ENCODE measurements around the gene IL22.
A peak's percentile ranks its signal among the peaks of the same experiment; 100 is the strongest.

Gene IL22

DNA sequence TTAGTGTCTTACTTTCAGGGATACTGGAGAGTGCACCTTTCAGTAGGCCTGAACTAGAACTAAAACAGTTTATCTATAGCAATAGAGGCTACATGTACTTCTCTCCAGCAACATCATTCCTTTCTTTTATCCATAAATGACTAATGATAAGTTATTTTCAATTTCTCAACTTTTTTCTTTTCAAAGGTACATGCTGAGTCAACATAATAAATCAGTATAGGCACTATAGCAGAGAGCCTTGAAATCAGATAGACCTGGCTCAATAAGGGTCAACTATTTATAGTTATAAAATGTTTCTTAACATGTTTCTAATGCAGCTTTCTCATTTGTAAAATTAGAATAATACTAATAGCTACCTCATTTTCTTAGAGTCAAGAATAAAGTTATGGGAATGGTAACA is 5.6 kb downstream of the IL22 start:
- TF ChIP-seq GATA2 (IDR thresholded peaks at IDR 0.05; ENCODE audit: low read depth, low read length), result no peak
- no peak for TF ChIP-seq GATA3 (IDR thresholded peaks at IDR 0.05; ENCODE audit: low read depth, low read length)

DNA sequence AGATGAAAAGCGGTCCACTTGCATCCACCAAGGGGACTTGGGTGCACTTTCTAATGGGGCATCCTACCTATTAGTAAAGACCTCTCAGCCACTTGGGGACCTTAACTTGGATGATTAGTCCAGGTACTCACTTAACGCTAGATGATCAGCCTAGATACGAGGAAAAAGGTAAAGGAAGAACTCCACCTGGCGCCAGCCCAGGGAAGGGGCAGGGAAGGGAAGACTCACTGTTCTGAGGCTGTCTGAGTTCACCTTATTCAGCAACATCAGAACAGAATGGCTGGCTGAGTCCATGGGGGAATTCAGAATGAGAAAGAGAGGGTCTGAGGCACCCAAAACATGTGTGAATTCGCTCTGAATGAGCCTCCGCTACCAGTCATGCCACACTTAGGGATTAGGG is 7.1 kb downstream of the IL22 start:
- no peak for TF ChIP-seq GATA2 (IDR thresholded peaks at IDR 0.05; ENCODE audit: low read depth, low read length)
- no peak for TF ChIP-seq GATA3 (IDR thresholded peaks at IDR 0.05; ENCODE audit: low read depth, low read length)

DNA sequence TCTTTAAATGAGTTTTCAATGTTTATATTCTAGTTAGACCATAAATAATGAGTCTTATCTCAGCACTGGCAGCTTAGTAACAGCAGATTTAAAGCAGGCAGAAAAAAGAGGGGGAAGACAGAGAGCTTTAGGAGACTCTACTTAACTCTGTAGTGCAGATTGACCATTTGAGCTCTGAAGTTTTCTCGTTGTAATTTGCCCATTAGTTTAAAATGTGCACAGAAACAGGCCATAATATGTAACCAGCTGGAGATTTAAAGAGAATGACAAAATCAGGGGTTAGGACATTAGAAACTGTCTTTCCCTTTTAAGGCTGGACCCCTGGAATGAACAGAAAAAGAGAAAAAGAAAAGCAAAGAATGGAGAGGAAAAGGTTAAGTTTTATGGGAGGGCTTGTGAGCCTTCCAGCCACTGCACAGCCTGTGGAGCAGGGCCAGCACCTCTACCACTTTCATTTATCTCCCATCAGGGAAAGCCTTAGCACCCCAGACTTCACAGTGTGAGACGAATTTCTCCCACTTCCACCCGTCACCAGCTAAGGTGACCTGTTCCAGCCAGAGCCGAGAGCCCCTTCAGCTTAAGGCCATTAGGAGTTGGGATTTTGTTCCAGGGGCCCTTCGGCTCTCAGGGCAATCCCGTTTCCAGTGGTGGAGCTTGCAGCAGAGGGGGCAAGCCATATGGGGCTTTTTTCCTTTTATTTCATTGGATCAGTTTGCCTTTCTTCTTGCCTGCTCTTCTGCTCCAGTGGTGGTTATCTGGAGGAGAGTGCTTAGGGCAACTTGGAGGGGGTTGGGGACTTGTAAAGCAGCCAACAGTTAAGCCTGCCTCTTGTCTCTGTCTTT is 8.0 kb downstream of the IL22 start:
- TF ChIP-seq GATA2 (IDR thresholded peaks at IDR 0.05; ENCODE audit: low read depth, low read length) (peak; percentile 33; the same call in 1 of the 2 replicates), GATA3 (IDR thresholded peaks at IDR 0.05; ENCODE audit: low read depth, low read length) (no peak)

DNA sequence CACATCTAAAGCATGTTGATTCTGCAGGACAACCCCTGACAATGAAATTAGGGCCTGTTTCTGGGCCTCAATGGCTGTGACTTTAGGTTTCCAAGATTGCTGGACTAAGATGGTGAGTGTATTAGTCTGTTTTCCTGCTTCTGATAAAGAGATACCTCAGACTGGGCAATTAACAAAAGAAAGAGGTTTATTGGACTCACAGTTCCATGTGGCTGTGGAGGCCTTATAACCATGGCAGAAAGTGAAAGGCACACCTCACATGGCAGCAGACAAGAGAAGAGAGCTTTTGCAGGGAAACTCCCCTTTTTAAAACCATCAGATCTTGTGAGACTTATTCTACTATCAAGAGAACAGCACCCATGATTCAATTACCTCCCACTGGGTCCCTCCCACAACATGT is 10.6 kb downstream of the IL22 start:
- TF ChIP-seq GATA2 (IDR thresholded peaks at IDR 0.05; ENCODE audit: low read depth, low read length) (no peak), GATA3 (IDR thresholded peaks at IDR 0.05; ENCODE audit: low read depth, low read length) (no peak)

DNA sequence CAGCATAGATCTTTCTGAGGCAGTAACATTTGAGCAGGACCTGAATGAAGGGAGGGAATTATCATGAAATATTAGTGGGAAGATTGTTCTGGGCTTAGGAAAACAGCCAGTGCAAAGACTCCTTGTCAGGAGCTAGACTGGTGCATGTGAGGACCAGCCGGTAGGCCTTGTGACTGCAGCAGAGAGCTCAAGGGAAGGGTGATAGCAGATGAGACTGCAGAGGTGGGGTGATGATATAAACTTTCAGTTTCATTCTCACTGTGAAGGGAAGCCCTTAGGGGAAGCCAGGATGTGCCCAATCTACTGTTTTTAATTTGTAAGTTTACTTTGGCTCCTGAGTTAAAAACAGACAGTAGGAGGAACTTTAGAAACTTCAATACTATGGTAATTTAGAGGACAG is 12.4 kb downstream of the IL22 start:
- TF ChIP-seq GATA2 (IDR thresholded peaks at IDR 0.05; ENCODE audit: low read depth, low read length) (no peak), GATA3 (IDR thresholded peaks at IDR 0.05; ENCODE audit: low read depth, low read length) (no peak)

DNA sequence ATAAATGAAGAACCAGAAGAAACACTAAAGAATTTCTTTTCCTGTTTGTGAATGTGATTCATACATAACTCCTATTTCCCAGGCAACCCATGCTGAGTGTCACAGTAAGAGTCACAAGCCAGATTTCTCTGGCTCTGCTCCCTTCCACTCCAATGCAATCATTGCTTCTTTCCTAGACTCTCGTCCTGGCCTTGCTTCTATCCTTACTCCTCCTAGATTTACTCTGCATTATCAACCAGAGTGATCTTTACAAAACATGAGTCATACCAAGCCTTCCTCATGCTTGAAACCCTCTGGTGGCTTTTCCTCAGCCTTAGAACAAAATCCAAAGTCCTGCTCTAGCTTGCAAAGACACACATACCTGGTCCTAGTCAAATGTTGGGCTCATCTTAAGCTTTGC is 13.3 kb downstream of the IL22 start:
- TF ChIP-seq GATA2 (IDR thresholded peaks at IDR 0.05; ENCODE audit: low read depth, low read length) (no peak), GATA3 (IDR thresholded peaks at IDR 0.05; ENCODE audit: low read depth, low read length) (no peak)

DNA sequence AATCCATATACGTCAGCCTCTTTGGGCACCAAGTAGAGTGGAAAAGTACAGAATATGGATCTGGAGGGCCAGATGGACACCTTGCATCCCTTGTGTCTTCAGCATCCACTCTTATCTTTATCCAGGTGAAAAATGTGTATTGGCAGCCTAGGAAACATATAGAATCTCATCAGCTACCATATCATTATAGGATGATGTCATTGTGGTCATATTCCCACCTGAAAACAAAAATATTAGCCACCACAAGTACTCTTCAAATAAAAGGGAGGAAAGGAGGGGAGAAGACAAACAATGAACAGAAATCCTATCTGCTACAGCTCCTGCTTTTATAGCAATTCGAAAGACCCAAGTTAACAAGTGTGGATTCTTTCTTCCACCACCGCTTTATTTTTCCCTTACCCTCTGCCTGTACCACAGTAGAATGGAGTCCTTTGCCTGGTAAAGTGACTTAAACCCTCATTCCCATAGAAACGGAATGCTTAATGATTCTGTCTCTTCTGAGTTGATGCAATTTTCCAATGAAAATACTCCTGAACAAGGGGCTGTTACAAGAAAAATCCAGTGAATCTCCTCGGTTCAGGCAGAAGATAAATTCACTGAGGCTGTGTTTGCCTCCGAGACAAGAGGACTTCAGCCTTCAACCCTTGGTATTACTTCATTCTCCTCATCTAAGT is 14.0 kb downstream of the IL22 start:
- no peak for TF ChIP-seq GATA2 (IDR thresholded peaks at IDR 0.05; ENCODE audit: low read depth, low read length)
- TF ChIP-seq GATA3 (IDR thresholded peaks at IDR 0.05; ENCODE audit: low read depth, low read length), result no peak

DNA sequence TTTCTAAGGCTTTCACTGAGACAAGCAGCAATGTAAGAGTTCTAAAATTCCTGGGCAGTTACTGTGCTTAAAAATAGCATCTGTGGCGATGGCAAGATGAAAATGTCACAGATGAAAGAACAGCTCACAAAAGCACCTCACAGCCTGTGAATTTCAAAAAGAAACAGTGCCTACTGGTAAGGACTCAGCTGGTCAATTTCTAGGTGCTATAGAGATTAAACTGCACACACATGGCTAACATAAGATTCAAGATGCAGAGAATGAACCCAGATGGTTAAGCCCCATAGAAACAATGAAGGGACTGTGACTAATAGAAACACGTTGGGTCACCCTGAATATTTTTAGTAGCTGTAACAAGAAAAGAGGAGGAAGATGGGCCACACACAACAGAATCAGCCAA is 15.8 kb downstream of the IL22 start:
- no peak for TF ChIP-seq GATA3 (IDR thresholded peaks at IDR 0.05; ENCODE audit: low read depth, low read length)
- TF ChIP-seq GATA2 (IDR thresholded peaks at IDR 0.05; ENCODE audit: low read depth, low read length), result no peak

DNA sequence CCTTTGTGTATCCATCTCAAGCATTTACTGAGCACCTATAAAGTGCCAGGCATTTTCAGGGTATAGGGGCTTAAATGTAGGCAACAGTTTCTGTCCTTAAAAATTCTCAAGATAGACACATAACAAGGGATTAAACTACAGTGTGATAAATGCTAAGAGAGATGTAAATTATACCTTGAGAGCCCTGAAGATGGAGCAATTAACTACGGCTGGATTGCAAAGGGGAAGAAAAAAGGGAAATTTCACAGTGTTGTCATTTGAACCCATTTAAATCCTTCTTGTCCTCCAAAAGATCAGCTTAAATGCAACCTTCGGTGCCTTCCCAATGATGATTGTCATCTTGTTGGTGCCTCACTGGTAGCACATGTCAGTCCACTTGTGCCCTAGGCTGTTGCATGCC is 16.3 kb downstream of the IL22 start:
- TF ChIP-seq GATA2 (IDR thresholded peaks at IDR 0.05; ENCODE audit: low read depth, low read length), result no peak
- TF ChIP-seq GATA3 (IDR thresholded peaks at IDR 0.05; ENCODE audit: low read depth, low read length), result no peak

DNA sequence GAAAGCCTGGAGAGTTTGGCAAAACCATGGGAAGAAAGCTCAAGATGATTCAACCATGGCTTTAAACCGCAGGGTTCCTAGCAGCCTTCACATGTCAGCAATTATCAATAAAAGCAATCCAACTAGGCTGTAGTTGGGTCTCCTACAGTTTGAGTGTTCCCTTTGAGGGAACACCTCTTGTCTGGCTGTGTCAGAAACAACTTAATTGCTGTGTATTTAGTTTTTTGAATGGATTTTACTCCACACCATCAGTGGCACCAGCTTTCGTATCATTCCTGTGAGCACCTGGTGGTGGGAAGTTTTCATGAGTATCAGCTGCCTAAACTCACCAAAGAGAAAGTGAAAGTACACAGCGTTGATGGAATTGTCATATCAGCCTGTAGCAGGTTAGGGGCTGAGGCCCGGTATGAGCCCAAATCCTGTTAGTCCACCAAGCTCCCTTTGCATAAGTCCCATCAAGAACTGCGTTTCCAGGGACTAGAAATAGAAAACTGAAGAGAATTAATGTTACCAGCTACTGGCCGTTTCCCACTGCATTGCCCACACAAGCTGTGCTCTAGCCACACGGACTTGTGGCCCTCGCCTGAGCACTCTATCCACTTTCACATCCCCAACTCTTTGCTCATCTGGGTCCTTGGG is 16.9 kb downstream of the IL22 start:
- no peak for TF ChIP-seq GATA3 (IDR thresholded peaks at IDR 0.05; ENCODE audit: low read depth, low read length)

DNA sequence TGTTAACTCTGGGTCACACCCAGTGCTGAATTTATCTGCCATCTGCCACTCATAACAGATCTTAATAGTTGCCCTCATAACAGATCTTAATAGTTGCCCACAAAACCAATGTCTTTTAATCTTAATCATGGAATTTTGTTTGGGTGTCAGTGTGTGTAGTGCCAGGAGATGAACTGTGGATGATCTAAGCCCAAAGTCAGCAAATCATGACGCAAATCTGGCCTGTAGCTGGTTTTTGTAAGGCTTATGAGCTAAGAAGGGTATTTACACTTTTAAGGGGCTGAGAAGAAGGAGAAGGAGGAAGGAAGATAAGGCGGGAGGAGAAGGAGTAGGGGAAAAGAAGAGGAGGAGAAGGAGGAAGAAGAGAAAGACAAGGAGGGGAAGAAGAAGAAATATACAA is 17.8 kb downstream of the IL22 start:
- no peak for TF ChIP-seq GATA3 (IDR thresholded peaks at IDR 0.05; ENCODE audit: low read depth, low read length)
- TF ChIP-seq GATA2 (IDR thresholded peaks at IDR 0.05; ENCODE audit: low read depth, low read length), result no peak

DNA sequence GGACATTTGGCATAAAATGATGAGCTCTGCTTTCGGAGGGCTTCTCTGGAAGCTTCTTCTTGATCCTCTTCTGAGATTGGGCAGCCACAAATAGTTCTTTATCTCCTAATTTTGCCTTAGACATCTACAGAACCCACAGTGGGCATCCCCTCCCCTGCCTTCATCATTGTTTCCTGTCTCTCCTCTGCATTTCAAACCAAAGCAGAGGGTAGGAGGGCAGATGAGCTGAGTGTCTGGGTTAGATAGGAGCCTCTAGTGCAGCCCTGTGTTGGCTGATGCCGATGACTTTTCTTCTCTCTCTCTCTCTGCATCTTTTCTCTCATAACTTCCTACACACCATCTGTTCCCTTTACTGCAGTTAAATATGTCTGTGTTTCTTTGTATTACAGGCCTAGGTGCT is 19.3 kb downstream of the IL22 start:
- TF ChIP-seq GATA2 (IDR thresholded peaks at IDR 0.05; ENCODE audit: low read depth, low read length) (no peak), GATA3 (IDR thresholded peaks at IDR 0.05; ENCODE audit: low read depth, low read length) (no peak)

DNA sequence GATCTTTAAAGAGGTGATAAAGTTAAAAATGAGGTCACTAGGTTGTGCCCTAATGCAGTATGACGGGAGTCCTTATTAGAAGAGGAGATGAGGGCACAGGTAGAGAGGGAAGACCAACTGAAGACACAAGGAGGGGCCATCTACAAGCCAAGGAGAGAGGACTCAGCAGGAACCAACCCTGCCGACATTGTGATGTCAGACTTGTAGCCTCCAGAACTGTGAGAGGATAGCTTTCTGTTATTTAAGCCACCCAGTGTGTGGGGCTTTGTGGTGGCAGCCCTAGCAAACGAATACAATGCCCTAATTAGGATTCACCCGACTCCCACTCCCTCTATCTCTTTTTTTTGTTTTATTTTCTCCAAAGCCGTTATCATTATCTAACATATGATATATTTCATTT is 19.9 kb downstream of the IL22 start:
- TF ChIP-seq GATA2 (IDR thresholded peaks at IDR 0.05; ENCODE audit: low read depth, low read length) (no peak), GATA3 (IDR thresholded peaks at IDR 0.05; ENCODE audit: low read depth, low read length) (no peak)

DNA sequence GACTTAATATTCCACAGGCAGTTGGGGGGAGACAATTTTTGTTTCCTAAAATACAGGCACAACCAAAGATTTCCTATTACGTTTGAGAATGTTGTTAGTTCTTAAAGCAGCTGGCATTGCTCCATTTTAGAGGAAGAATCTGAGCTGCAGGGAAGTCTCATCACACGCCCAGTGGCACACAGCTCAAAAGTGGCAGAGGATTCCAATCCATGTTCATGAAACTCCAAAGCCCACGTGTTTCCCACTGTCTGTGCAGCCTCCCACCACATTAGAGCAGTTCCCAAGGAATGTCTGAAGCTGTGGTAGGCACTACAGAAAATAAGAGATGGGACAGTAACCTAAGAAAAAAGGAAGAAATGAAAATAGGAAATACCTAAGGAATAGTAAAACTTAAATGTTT is 21.7 kb downstream of the IL22 start:
- TF ChIP-seq GATA2 (IDR thresholded peaks at IDR 0.05; ENCODE audit: low read depth, low read length), result no peak
- TF ChIP-seq GATA3 (IDR thresholded peaks at IDR 0.05; ENCODE audit: low read depth, low read length), result no peak

DNA sequence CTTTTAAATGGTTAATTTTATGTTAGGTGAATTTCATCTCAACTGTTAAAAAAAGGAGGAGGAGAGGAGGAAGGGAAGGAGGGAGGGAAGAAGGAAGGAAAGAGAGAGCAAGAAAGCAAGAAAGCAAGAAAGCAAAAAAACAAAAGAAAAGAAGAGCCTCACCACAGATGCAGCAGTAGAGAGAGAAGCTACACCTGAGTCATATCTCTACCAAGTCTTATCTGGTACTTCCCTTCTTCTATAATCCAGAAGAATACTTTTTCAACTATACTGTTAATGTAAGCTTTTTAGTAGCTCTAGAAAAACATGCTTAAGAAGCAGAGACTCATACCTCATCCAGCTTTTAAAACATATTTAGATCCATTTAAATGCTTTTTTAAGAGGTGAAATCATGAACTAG is 22.2 kb downstream of the IL22 start:
- TF ChIP-seq GATA2 (IDR thresholded peaks at IDR 0.05; ENCODE audit: low read depth, low read length) (no peak), GATA3 (IDR thresholded peaks at IDR 0.05; ENCODE audit: low read depth, low read length) (no peak)

Measured in SH-SY5Y (cell line).